ENCODE data around the gene ZNRF3.
A peak's percentile ranks its signal among the peaks of the same experiment; 100 is the strongest.
"Not testable (repeated sequence)": the region's sequence is repeated elsewhere in the genome, so short reads cannot be mapped to it uniquely, and the experiment has no call there.

ZNRF3 gene

DNA sequence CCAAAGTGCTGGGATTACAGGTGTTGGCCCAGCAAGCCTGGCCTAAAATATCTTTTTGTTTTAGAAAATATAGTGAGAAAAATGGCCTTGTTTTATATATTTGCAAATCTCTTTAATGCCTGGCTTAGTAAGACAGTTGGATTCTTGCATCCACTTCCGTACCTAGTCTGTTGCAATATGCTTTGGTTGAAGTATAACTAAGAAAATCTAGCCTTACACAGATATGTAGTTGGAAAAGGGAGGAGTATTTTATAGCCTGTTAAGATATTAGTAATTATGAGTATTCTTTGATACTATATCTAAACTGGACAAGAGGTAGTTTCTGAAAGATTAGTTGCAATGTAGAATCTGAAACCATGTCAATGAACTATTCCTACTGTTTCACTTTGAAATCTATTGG lies 65.1 kb downstream of the ZNRF3 start:
- Histone ChIP-seq H2AFZ (ENCODE audit: low read depth, low read length) (no peak overlapping the region), H3K79me2 (ENCODE audit: insufficient read depth, low read length) (no peaks in the 10 kb centered on the region), H3K9ac (ENCODE audit: low read depth, low read length) (no peak overlapping the region), H3K27ac (ENCODE audit: low read length) (no peak overlapping the region), H3K4me2 (ENCODE audit: insufficient read depth, low read length) (no peak overlapping the region), H3K4me3 (ENCODE audit: low read depth in 1 of 2, low read length in 2 of 2) (no peak overlapping the region), H3K9me3 (ENCODE audit: insufficient read depth, low read length, severe bottlenecking) (peaks cover 17% of the 10 kb centered on the region), H3K27me3 (ENCODE audit: insufficient read depth, low read length, poor library complexity) (peaks cover 58% of the 10 kb centered on the region), H4K20me1 (ENCODE audit: insufficient read depth, low read length) (peaks cover 60% of the 10 kb centered on the region), H3K36me3 (ENCODE audit: insufficient read depth, low read length) (no peaks in the 10 kb centered on the region), H3K4me1 (ENCODE audit: insufficient read depth, low read length) (no peaks in the 10 kb centered on the region)
- ATAC-seq (ENCODE audit: insufficient read depth, low read depth) (no peak), DNase-seq (no peak)
- TF ChIP-seq CTCF (IDR thresholded peaks at IDR 0.05; ENCODE audit: borderline replicate concordance, extremely low read depth, low read length, poor library complexity, severe bottlenecking) = no peak
- no peak for TF ChIP-seq EZH2 (IDR thresholded peaks at IDR 0.05; ENCODE audit: borderline replicate concordance, low read depth, low read length, severe bottlenecking)

GRCh38 chr22:28948860-28949551 lies 65.6 kb downstream of the ZNRF3 start:
- H2AFZ ChIP-seq (ENCODE audit: low read depth, low read length); DNase-seq; H3K4me2 ChIP-seq (ENCODE audit: insufficient read depth, low read length); H3K79me2 ChIP-seq (ENCODE audit: insufficient read depth, low read length); H3K9ac ChIP-seq (ENCODE audit: low read depth, low read length); H3K4me3 ChIP-seq (ENCODE audit: low read depth in 1 of 2, low read length in 2 of 2); ATAC-seq (ENCODE audit: insufficient read depth, low read depth); H3K27ac ChIP-seq (ENCODE audit: low read length); H3K36me3 ChIP-seq (ENCODE audit: insufficient read depth, low read length); H3K4me1 ChIP-seq (ENCODE audit: insufficient read depth, low read length): not testable (repeated sequence)
- Histone ChIP-seq H3K27me3 (ENCODE audit: insufficient read depth, low read length, poor library complexity) (peaks cover 63% of the 10 kb centered on the region), H4K20me1 (ENCODE audit: insufficient read depth, low read length) (peaks cover 61% of the 10 kb centered on the region), H3K9me3 (ENCODE audit: insufficient read depth, low read length, severe bottlenecking) (peaks cover 17% of the 10 kb centered on the region)

DNA sequence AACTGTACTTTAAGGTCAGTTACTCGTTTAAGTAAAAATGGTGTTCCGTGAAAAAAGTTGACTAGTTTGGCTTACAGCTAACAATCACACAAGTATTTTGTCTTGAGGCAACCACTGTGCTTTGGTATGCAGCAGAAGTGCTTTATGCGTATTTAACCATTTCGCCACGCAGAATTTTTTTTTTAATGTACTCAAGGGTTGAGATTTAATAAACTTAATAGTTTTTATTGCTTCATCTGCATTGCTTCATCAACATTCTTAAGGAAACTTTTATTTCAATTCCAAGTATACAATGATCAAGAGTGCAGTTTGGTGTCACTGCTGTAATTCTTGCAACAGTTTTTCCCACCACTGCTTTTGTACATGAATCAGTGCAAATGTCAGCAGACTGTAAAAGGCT lies 66.4 kb downstream of the ZNRF3 start:
- Histone ChIP-seq H3K9me3 (ENCODE audit: insufficient read depth, low read length, severe bottlenecking) (peaks cover 17% of the 10 kb centered on the region), H3K4me2 (ENCODE audit: insufficient read depth, low read length) (no peak overlapping the region), H3K36me3 (ENCODE audit: insufficient read depth, low read length) (no peaks in the 10 kb centered on the region), H3K9ac (ENCODE audit: low read depth, low read length) (no peak overlapping the region), H3K4me1 (ENCODE audit: insufficient read depth, low read length) (no peaks in the 10 kb centered on the region), H3K27me3 (ENCODE audit: insufficient read depth, low read length, poor library complexity) (peaks cover 67% of the 10 kb centered on the region), H3K27ac (ENCODE audit: low read length) (no peak overlapping the region), H3K4me3 (ENCODE audit: low read depth in 1 of 2, low read length in 2 of 2) (no peak overlapping the region), H3K79me2 (ENCODE audit: insufficient read depth, low read length) (no peaks in the 10 kb centered on the region), H2AFZ (ENCODE audit: low read depth, low read length) (no peak overlapping the region), H4K20me1 (ENCODE audit: insufficient read depth, low read length) (peaks cover 66% of the 10 kb centered on the region)
- TF ChIP-seq EZH2 (IDR thresholded peaks at IDR 0.05; ENCODE audit: borderline replicate concordance, low read depth, low read length, severe bottlenecking) (no peak), CTCF (IDR thresholded peaks at IDR 0.05; ENCODE audit: borderline replicate concordance, extremely low read depth, low read length, poor library complexity, severe bottlenecking) (no peak)
- ATAC-seq (ENCODE audit: insufficient read depth, low read depth) = no peak
- DNase-seq = no peak

- peak; percentile 34 for TF ChIP-seq CTCF (IDR thresholded peaks at IDR 0.05; ENCODE audit: borderline replicate concordance, extremely low read depth, low read length, poor library complexity, severe bottlenecking)
- TF ChIP-seq EZH2 (IDR thresholded peaks at IDR 0.05; ENCODE audit: borderline replicate concordance, low read depth, low read length, severe bottlenecking) = no peak
- ATAC-seq (ENCODE audit: insufficient read depth, low read depth) (no peak), DNase-seq (no peak)
- Histone ChIP-seq H3K36me3 (ENCODE audit: insufficient read depth, low read length) (no peaks in the 10 kb centered on the region), H3K79me2 (ENCODE audit: insufficient read depth, low read length) (no peaks in the 10 kb centered on the region), H4K20me1 (ENCODE audit: insufficient read depth, low read length) (peaks cover 73% of the 10 kb centered on the region), H3K9me3 (ENCODE audit: insufficient read depth, low read length, severe bottlenecking) (peaks cover 17% of the 10 kb centered on the region), H2AFZ (ENCODE audit: low read depth, low read length) (no peak overlapping the region), H3K4me1 (ENCODE audit: insufficient read depth, low read length) (peaks cover 1% of the 10 kb centered on the region; the same call in 1 of the 2 replicates), H3K9ac (ENCODE audit: low read depth, low read length) (no peak overlapping the region), H3K4me2 (ENCODE audit: insufficient read depth, low read length) (no peak overlapping the region), H3K27ac (ENCODE audit: low read length) (no peak overlapping the region), H3K4me3 (ENCODE audit: low read depth in 1 of 2, low read length in 2 of 2) (no peak overlapping the region), H3K27me3 (ENCODE audit: insufficient read depth, low read length, poor library complexity) (peaks cover 66% of the 10 kb centered on the region)
Measured at GRCh38 chr22:28950617-28951411, 67.4 kb downstream of the ZNRF3 start.
